Activated CD4-positive, alpha-beta T cell treated with anti-CD3 and anti-CD28 coated beads, Interleukin-2, amount 50 U/mL, for 48 hours (primary cell): ENCODE data around the gene ANKRD33.

Experiments used
- DNase-seq, 2 experiments: peaks; one replicate each; pipeline ENCODE4 v3.0.0-alpha.2; 2020

Gene ANKRD33

DNA sequence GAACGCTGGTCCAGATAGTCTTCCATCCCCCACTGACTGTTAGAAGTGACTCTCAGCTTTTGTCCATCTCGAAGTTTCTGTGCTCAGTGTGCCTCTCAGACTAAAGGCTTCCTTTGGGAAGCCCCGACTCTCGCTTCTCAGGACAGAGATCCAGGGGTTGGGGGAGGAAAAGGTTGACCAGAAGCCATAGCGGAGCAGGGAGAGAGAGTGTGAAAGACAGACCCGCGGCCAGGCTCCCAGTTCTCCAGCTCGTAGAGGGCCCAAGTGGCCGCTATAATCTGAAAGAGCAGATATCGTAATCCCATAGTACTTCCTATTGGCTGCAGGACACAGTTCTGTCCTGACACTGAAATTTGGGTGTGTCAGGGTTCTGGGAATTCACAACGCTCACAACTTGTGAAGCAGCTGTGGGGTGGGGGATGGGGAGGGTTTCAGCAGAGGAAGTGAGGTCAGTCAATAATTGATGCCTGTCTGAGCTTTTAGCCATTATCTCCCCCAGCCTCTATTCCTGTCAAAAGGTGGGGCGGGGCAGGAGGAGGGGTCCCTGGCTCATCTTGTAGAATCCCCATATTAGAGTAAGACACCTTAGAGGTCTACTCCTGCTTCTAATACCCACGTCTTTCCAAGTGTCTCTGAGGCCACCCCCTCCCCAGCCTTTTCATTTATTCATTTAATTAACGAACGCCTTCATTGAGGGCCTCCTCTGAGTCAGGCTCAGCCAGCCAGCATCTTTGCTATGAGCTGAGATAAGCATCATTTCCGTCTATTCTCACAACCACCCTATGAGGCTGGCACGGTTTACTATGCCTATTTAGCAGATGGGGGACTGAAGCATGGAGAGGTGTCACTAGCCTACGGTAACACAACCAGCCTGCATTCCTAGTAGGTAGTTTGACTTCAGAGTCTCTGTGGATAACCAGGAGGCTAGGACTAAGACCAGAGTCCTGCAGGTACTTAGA lies 17.8 kb downstream of the ANKRD33 start:
- no peak for DNase-seq

DNA sequence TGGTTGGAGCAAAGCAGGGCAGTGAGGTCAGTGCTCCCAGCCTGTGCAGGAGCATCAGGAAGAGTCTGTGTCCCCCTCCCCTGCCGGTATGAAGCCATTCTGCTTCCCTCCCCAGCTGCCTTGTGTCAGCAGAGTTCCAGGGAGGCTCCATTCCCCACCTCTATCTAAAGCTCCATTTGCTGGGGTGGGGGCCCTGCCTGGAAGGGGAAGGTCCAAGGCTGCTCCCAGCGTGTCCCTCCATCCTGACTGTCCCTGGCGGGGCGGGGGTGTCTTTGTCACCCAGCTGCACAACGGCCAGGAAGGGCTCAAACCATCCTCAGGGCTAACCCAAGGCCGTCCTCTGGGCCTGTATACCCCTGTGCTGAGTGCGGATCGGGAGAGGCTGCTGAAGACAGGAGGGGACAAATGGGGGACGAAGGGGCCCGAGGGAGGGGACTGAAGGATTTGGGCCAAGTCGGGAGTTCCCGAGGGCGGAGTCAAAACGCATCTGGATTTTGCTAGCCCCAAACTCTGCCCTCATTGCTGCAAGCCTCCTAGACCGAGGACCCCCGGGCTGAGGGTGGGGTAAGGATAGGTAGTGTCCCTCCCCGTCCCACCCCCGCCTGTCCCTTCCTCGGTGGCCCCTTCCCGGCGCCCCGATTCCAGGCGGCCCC lies 18.7 kb downstream of the ANKRD33 start:
- no peak for DNase-seq

DNA sequence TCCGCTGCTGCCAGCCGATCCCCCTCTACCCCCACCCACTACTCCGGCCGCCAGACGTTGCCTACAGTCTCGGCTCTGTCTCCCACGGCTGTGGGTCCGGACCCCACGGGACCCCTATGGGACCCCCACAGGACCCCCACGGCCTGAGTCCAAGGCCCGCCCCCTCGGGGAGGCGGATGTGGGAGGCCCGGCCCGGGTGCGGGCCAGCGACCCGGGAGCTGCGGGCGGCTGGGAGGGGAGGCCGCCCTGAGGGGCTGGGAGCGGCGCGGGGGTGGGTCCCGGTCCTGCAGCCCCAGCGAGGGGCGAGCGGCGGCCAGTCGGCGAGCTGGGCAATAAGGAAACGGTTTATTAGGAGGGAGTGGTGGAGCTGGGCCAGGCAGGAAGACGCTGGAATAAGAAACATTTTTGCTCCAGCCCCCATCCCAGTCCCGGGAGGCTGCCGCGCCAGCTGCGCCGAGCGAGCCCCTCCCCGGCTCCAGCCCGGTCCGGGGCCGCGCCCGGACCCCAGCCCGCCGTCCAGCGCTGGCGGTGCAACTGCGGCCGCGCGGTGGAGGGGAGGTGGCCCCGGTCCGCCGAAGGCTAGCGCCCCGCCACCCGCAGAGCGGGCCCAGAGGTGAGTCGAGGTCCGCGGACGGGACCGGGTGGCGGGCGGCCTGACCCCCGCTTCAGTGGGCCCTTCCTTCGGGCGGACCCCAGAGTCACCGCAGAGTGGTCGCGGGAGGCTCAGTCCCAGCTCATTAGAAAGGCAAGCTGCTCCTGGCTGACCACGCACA lies 19.4 kb downstream of the ANKRD33 start, which contains the start of gene ACVRL1:
TSS of gene ACVRL1 (plus strand) at position 422 of the 773 bp plus-strand sequence. CDS start 4,971 bp downstream, outside the sequence.
- no peak for DNase-seq

DNA sequence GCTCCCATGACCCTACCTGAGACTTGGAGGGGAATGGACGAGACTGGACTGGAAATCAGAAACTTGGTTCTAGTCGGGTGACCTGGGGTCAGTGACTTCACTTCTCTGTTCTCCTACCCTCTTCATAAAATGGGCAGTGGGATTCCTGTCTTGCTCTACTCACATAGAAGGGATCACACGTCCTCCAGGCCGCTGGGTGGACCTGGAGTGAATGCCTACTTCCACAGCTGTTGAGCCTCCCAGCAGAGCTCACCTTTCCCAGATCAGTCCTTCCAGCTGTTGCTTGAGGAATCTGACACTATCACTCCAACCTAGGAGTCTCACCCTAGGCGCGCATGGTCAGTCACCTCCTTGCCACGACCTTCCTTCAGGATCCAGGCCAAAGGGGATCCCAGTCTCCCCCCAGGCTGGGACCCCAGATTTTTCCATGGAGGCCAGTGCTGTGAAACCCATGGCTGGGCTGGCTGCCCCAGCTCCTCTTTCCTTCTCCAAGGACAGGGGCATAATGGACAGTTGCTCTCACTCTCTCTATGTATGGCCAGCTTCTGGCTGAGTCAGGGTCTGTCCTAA lies 20.0 kb downstream of the ANKRD33 start:
- no peak for DNase-seq

DNA sequence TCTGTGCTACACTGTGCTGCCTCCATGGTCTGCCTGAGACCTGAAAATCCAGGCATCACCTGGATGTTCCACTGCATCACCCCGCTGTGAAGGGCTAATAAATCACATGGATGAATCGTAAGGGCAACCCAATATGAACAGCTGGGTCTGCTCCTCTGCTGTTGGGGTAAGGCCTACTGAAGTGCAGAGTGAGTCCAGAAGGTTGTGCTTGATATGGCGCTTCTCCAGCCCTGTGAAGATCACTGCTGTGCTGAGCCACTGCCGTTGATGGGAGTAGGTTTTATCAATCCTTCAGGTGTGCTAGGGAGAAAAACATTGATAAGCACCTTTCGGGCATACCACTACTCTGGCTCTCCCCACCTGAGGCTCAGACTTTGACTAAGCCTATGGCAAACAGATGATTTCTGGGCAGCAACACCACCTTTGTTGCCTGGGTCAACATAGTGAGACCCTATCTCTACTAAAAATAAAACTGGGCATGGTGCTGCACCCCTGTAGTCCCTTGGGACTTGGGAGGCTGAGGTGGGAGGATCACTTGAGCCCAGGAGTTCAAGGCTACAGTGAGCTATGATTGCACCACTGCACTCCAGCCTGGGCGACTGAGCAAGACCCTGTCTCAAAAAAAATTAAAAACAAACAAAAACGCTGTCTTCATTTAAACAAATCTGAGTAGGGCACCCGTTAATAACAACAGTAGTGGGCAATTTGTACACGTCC lies 21.1 kb downstream of the ANKRD33 start:
- no peak for DNase-seq

DNA sequence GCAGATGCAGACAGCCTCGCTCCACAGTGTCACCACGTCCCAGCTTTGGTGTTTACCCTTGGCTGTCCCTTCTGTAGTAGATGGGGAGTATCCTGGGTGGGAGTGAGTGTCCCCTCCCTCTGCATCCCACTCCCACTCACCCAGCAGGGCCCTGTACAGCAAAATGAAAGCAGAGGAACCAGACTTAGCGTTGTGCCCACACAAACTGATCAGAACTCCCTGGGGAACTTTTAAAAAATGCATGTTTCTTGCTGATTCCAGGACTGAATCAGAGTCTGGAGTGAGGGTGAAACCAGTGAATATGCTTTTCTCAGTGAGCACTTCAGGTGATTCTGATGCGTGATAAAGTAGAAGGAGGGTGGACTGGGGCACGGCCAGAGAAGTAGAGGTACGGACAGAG lies 22.3 kb downstream of the ANKRD33 start:
- DNase-seq = no peak

DNA sequence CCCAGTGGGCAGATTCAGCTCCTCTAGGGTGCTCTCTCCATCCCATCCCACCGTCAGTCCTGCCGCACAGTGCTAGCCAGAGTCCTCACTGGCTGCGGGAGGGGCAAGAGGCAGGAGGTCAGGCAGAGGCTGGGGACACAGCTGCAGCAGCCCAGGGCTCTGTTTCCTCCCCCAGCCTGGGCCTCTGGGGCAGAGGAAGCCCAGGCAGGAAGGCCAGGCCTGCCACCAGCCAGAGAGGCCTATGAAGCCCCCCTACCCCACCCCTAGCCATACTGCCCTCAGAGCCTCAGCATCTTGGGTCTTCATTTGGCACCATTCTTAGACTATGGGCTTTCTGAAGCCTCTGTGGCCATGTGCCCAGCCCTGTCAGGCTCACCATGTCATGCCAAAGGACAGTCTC lies 22.8 kb downstream of the ANKRD33 start:
- DNase-seq = no peak

DNA sequence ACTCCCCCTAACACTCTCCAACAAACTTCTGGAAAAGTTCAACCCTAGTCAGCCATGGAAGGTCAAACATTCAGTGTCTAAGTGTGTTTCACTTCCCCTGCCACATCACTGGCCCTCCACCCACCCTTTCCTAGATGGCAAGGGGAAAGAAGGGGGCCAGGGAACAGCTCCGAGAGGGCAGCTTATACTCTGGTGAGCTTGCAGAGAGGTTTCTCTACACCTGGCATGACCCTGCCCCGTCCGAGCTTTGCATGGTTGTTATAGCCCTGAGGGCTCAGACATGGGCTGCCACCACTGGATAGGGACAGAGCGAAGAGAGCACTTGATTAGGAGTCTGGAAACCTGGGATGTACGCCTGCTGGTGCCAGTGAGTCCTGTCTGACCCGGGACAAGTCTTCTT lies 23.4 kb downstream of the ANKRD33 start:
- no peak for DNase-seq

DNA sequence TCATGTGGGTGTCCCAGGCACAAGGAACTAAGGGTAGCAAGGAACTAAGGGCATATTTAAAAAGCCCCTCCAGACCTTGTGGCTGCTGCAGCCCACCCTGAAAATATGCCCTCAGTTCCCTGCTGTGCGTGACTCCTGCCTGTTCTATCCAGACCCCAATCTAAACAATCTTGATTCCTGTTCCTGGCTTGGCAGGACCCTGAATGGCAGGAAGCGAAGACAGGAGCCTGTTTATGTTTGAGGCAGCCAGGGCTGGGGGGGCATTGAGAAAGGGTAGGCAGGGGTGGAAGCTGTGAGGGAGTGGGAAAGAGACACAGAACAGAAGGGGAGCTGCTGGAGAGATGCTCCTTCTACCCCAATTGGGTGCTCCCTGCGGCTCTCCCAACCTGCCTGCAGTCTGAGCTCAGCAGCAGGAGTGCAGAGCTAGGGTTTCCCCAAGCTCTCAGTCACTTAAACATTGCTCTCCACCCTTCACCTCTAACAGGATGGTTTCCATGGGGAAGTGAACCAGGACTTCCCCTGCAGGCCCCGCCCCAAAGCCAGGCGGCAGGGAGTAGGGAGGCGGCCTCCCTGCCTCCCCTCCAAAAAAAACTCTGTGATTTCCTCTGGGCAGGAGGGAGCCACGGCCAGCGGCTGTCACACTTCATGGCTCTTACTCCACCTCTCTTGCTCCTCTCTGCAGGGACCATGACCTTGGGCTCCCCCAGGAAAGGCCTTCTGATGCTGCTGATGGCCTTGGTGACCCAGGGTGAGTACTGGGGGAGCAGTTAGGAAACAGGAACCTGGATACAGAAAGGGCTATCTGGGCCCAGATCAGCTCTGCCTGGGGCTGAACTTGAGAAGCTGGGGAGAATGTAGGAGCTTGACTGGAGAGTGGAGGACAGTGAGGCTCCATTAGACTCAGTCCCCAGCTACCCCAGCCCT lies 24.1 kb downstream of the ANKRD33 start:
- DNase-seq = no peak

DNA sequence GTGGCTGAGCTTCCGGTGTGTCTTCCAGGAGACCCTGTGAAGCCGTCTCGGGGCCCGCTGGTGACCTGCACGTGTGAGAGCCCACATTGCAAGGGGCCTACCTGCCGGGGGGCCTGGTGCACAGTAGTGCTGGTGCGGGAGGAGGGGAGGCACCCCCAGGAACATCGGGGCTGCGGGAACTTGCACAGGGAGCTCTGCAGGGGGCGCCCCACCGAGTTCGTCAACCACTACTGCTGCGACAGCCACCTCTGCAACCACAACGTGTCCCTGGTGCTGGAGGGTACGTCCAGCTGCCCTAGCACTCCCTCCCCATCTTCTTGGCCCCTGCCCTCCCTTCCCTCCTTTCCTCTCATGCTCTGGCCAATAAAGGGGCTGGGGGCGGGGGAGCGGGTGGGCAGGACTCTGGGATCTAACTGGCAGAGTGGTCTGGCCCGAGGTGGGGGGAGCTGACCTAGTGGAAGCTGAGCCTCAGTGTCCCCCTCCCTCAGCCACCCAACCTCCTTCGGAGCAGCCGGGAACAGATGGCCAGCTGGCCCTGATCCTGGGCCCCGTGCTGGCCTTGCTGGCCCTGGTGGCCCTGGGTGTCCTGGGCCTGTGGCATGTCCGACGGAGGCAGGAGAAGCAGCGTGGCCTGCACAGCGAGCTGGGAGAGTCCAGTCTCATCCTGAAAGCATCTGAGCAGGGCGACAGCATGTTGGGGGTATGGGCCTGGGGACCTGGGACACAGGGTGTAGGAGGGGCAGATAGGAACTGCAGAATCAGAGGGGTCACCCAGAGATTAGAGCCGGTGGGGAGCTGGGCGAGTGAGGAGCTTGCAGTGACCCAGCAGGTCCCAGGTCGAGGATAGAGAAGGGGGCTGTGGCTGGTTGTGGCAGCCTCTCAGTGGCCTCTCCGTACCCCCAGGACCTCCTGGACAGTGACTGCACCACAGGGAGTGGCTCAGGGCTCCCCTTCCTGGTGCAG lies 25.4 kb downstream of the ANKRD33 start:
- no peak for DNase-seq

DNA sequence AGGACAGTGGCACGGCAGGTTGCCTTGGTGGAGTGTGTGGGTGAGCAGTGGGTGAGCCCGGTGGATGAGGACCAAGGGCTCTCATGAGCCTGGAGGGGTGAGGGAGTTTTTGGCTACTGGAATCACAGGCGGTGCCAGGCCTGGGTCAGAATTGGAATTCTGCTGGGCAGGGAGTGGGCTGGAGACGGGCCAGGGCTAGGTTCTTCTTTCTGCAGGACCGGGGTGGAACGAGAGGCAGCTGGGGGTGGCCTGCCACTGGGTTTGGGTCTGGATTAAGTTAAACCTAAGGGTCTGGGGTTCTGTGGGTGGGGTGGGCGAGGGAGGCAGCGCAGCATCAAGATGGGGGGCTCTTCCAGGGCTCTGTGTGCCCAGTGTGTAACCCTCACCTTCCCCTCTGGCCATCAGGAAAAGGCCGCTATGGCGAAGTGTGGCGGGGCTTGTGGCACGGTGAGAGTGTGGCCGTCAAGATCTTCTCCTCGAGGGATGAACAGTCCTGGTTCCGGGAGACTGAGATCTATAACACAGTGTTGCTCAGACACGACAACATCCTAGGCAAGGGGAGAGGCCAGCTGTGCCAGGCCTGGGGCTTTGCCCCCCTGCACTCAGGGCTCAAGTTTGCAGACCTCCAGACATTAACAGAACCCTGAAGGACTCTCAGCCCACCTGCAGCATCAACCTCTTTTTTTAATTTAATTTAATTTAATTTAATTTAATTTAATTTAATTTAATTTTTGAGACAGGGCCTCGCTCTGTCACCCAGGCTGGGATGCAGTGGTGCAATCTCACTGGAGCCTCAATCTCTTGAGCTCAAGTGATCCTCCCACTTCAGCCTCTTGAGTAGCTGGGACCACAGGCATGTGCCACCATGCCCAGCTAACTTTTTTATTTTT lies 26.4 kb downstream of the ANKRD33 start:
- DNase-seq = no peak

DNA sequence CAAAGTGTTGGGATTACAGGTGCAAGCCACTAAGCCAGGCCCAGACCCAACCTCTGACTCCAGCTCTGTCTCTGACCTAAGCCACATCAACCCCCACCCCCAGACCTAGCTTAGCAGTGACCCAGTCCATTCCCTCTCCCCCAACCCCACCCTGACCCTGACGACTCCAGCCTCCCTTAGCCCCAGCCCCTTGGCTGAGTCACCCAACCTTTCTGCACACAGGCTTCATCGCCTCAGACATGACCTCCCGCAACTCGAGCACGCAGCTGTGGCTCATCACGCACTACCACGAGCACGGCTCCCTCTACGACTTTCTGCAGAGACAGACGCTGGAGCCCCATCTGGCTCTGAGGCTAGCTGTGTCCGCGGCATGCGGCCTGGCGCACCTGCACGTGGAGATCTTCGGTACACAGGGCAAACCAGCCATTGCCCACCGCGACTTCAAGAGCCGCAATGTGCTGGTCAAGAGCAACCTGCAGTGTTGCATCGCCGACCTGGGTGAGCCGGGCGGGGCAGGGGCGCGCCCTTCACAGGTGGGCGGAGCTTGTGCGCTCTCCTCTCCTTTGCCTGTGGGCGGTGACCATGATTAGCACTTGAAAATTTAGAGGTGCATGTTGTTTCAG lies 27.2 kb downstream of the ANKRD33 start:
- DNase-seq = no peak

DNA sequence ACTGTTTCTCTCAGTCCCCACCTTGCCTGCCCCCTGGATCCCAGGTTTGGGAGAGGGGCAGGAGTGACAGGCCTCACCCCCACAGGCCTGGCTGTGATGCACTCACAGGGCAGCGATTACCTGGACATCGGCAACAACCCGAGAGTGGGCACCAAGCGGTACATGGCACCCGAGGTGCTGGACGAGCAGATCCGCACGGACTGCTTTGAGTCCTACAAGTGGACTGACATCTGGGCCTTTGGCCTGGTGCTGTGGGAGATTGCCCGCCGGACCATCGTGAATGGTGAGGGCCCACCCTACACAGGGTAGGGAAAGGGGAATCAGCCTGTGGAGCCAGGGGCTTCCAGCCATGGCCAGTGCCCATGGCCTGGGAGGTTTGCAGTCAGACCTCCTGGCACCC lies 28.0 kb downstream of the ANKRD33 start:
- no peak for DNase-seq

DNA sequence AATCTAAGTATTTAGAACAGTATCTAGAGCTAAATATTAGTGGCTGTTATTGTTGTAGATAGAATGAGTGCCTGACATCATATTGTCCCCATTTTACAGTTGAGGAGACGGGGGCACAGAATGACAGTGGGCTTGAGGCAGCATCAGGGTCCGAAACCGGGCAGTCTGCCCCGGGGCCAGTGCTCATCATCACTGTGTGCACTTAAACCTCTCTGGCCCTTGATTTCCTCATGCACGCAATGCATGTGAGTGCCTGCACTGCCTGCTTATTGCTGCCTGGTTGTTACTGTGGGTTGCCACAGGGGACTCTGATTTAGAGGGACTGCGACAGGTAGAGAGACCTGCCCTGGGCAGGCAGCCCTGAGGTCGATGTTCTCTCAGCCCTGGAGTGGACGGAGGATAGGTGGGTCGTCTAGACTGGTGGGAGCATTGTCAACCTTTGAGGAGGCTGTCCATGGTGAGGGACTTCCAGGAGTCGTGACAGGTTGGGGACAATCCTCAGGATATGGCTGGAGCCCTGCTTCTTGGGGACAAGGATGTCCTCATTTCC lies 29.2 kb downstream of the ANKRD33 start:
- DNase-seq = no peak

DNA sequence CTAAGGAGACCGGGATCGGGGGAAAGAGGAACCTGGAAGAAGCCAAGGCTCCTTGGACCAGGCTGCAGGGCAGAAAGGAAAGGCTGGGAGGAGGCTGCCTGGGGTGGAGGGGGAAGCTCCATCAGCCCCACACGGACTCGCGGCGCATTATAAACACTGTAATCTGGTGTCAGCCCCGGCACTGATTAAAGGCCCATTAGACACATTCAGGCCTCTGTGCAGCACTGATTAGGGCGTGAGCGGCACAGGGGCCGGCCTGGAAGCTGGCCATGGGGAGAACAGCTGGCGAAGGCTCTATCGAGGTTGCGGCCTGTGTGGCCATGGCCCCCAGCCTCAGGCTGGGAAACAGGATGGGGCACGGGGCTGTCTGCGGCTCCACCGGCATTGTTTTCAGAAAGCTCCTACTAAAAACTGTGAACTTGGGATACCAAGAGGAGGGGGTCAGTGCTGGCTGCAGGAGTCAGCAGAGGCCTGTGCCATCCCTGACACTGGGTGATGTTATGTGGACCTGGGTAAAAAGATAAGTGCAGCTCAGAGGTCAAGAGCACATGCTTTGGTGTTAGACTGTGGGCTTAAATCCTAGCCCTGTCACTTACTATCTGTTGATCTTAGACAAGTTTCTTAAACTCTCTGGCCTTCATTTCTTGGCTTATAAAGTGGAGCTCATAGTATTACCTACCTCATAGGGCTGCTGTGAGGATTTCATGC lies 30.0 kb downstream of the ANKRD33 start:
- no peak for DNase-seq

DNA sequence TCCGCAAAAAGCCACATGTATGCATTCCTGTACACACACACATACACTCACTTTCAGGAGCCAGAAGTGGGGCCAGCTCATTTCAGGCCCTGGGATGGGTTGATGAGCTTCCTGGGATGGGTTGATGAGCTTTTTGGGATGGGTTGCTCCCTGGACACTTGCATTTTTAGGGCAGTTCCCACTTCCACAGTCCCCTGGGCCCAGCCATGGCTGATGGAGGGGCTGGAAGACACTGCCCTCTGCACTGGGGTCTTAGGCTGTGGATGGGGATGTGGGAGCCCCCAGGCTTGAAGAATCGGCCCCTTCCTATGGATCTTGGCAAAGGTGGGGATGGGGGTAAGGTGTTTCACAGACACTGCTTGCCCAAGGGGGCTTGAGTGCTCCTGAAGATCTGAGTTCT lies 32.1 kb downstream of the ANKRD33 start:
- DNase-seq = no peak

DNA sequence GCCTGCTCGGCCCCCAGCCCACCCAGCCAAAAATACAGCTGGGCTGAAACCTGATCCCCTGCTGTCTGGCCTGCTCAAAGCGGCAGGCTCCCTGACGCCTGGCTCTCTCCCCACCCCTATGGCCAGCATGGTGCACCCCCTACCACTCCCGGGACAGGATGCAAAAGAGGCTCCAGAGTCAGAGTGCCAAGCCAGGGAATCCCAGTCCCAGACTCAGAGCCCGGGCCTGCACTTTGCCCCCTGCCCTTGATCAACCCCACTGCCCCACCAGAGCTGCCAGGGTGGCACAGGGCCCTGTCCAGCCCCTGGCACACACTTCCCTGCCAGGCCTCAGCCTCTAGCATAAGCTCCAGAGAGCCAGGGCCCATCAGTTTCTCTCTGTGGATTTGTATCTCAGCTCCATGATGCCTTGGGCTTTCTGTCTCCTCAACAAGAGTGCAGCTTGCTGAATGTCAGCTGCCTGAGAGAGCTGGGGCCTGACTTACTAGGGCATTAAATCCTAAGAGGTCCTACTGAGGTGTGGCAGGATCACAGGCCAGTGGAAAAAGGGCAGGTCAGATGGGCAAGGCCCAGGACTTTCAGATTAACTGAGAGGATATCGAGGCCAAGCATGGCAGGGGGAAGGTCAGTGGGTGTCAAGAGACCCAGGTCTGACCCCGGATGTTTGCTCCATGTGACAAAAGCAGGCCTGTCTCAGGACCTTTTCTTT lies 33.3 kb downstream of the ANKRD33 start:
- DNase-seq = no peak
